Erythroblast (primary cell): ENCODE measurements around the gene DAW1.

ENCODE experiments used
- GATA1 ChIP-seq: IDR thresholded peaks from 2 replicates; pipeline ENCODE4 v1.6.1; 2011; ENCODE audit warnings: low read depth, mild to moderate bottlenecking, control low read depth, low read length, moderate library complexity
- POLR2A ChIP-seq: IDR thresholded peaks from 2 replicates; pipeline ENCODE4 v1.6.1; 2011; ENCODE audit warnings: mild to moderate bottlenecking, low read length

- TF ChIP-seq POLR2A, result no peak
- no peak for TF ChIP-seq GATA1
Observed at GRCh38 chr2:227960317-227960716, 88.9 kb downstream of the DAW1 start.
